RWPE1 (cell line): ENCODE measurements around the gene METTL26.
A peak's percentile ranks its signal among the peaks of the same experiment; 100 is the strongest.
"Not testable (repeated sequence)": the region's sequence is repeated elsewhere in the genome, so short reads cannot be mapped to it uniquely, and the experiment has no call there.

Source experiments
- CTCF ChIA-PET: fragments of 350-600 bp; sonication (Branson Sonifier 250); formaldehyde crosslinking; extraction: SDS; loops from one replicate; lab custom pipeline; 2021; lab: Yijun Ruan, JAX
- POLR2A ChIA-PET: fragments of 400-600 bp; formaldehyde crosslinking; extraction: SDS; loops from one replicate; lab custom pipeline; 2020; ENCODE audit warnings: antibody characterized with exemption; ENCODE audit not compliant: low non-redundant PET; lab: Yijun Ruan, JAX
- DNase-seq: peaks from one replicate; pipeline ENCODE4 v3.0.0; 2012; ENCODE audit warnings: low spot score
- H3K27ac ChIP-seq: fragments of 450-650 bp; 2 replicates; pipeline ENCODE4 v1.5.1; 2017
- CTCF ChIP-seq: fragments of 450-650 bp; conservative IDR thresholded peaks from 2 replicates; pipeline ENCODE4 v1.5.1; 2017; ENCODE audit warnings: low read depth, mild to moderate bottlenecking

METTL26 gene

DNA sequence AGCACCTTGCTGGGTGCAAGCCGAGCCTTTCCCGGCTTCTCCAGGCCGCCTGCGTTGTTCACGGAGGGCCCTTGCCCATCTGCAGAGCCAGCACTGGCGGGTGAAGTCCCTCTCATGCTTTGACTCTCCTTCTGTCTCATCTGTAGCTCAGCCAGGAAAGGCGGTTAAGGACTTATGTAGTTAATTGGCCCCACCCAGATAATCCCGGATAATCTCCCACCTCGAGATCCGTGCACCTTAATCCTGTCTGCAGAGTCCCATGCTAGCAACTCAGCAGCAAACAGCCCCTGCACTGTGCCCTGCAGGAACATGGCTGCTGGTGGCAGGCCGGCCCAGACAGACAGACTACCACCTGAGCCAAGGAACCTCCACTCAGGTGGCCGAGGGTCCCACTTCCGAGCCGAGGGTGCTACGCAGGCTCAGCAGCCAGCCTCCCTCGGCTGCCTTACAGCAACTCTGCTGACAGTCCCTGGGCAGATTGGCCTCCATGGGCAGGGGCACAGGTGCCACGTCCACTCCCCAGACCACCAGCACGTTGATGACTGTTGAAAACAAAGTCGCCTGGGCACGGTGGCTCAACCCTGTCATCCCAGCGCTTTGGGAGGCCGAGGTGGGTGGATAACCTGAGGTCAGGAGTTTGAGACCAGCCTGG is 29.3 kb downstream of the METTL26 start:
- CTCF ChIA-PET: no interaction called here
- no peak for DNase-seq

DNA sequence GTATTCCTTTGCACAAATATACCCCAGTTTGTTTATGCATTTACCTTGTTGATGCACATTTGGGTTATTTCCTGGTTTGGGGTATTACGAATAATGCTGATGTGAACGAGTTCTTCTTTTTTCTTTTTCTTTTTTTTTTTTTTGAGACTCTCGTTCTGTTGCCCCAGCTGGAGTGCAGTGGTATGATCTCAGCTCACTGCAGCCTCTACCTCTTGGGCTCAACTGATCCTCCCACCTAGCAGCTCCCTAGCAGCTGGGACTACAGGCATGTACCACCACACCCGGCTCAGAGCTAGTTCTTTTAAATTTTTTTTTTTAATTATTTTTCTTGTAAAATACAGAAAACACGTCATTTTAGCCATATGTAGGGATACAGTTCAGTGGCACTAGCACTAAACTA is 32.2 kb downstream of the METTL26 start:
- no peak for TF ChIP-seq CTCF
- DNase-seq: no peak
- POLR2A ChIA-PET: no interaction called here
- CTCF ChIA-PET: no interaction called here
- H3K27ac ChIP-seq: no peak overlapping the region

More for the DNA sequence above, 29.3 kb downstream of the METTL26 start:
- POLR2A ChIA-PET: no interaction called here
- no peak for TF ChIP-seq CTCF
- H3K27ac ChIP-seq: no peak overlapping the region

GRCh38 chr16:600781-601180 is 35.3 kb downstream of the METTL26 start:
- ChIA-PET POLR2A (interaction anchor here (0.6 kb wide), 1 partner anchor 75 kb away, joined by 3 read pairs; no protein-coding TSS in a partner anchor), CTCF (interaction anchor here (0.6 to 1.4 kb wide), 3 partner anchors 8 to 53 kb away, joined by 3 to 5 read pairs (median 3); no protein-coding TSS in a partner anchor)
- peak overlapping the region; percentile 46 for H3K27ac ChIP-seq
- TF ChIP-seq CTCF: peak; percentile 26
- no peak for DNase-seq

DNA sequence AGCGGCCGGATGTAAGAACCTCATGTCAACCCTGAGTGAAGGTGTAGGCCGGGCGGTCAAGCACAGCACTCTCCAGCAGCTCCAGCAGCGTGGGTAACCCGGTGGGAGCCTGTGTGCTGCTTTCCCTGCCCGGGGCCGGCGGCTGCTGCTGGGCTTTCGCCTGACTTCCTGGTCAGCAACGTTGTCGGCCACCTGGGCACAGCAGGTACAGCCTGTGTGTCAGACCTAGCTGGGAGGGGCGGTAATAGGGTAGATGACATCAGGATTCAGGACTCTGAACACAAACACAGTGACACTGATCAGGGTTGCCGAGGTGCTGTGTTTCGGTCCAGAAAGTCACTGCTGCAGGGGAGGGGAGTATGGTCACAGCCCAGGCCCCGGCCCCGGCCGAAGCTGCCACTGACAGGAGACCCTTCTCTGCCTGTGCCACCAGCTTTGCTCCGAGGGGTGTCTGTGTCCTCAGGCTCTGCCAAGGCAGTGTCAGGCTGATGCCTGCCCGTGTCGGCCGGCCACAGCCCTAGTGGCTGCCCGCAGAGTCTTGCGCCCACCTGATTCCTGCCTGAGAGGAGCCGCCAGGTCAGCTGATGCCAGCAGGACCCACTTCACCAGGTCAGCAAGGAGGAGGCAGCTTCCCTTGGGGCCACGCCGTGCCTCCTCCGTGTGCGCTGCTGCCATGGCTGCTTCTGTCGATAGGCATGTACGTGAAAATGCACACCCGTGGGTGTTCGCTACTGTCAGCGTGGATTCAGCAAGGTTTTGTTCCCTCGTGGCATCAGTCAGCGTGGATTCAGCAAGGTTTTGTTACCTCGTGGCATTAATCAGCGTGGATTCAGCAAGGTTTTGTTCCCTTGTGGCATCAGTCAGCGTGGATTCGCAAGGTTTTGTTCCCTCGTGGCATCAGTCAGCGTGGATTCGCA is 37.0 kb downstream of the METTL26 start:
- no peak for TF ChIP-seq CTCF
- CTCF ChIA-PET: no interaction called here
- H3K27ac ChIP-seq: peak overlapping the region; percentile 27; the same call in 1 of the 2 replicates
- POLR2A ChIA-PET: no interaction called here
- no peak for DNase-seq

- CTCF ChIA-PET, DNase-seq, POLR2A ChIA-PET, H3K27ac ChIP-seq: not testable (repeated sequence)
These were observed 38.5 kb downstream of the METTL26 start for GRCh38 chr16:597655-598054.

DNA sequence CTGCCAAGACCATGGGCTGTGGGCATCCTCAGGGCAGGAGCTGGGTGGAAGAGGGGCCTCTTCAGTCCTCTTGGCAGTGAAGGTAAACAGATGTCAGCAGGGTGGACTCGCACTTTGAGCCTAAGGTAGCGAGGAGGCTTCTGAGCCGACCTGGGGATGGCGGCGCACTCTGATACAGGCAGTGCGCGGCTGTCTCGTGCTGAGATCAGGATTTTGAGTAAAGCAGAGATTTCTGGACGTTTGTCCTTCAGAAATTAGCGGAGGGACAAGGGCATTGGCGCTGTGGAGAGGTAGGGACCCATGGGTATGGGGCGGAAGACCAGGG is 39.4 kb downstream of the METTL26 start:
- ChIA-PET CTCF (no interaction called here), POLR2A (no interaction called here)
- no peak for DNase-seq
- H3K27ac ChIP-seq: peak overlapping the region; percentile 27; the same call in 1 of the 2 replicates
- TF ChIP-seq CTCF: no peak
